GM12872 (cell line): ENCODE measurements around the gene PXDN.

Experiments
- TF ChIP-seq, protein P1 (sequence below): IDR thresholded peaks from 3 replicates; pipeline ENCODE4 v1.5.1; 2011; ENCODE audit warnings: low read depth, mild to moderate bottlenecking, low read length, moderate library complexity; ENCODE audit not compliant: insufficient read depth

The PXDN gene

DNA sequence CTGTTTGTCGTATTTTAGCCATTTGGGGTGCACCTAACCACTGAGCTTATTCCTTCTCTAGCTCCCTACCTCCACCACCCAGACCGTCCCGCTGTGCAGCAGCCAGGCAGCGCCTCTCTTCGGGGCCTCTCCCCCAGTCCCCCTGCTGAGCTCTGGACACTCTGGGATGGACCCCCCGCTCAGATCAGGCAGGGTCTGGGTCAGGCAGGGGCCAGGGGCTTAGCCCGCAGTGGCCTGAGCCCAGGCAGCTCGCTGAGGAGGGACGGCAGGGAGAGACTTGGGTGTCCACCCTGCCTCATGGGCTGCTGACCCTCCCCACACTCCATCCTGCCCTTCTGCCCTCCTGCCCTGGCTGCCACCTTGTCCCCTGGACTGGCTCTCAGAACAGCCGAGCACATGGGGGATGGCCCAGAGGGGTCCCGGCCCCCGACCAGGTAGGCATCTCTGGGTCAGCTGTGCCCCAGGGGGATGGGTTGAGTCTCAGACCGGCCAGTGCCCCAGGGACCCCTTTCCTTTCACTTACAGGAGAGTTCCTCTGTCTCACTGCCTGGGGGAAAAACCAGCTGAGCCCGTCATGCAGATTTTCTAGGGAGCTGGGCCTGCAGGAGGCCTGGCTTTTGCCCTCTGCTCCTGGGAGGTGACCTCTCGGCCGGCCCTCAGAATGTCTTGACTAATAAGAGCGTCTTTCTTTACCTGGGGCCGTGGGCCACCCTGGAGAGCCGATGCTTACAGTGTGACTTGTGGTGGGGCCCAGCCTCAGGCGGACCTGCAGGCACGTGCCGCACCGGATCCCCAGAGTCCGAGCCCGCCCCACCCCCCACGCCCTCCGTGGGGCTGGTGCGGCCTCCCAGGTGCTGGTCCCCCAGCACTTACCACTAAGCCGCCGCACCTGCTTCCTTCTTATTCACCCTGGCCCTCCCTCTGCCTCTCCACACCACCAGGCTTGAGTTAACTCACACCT, 22.8 kb upstream of the PXDN start:
- TF ChIP-seq, protein P1, sequence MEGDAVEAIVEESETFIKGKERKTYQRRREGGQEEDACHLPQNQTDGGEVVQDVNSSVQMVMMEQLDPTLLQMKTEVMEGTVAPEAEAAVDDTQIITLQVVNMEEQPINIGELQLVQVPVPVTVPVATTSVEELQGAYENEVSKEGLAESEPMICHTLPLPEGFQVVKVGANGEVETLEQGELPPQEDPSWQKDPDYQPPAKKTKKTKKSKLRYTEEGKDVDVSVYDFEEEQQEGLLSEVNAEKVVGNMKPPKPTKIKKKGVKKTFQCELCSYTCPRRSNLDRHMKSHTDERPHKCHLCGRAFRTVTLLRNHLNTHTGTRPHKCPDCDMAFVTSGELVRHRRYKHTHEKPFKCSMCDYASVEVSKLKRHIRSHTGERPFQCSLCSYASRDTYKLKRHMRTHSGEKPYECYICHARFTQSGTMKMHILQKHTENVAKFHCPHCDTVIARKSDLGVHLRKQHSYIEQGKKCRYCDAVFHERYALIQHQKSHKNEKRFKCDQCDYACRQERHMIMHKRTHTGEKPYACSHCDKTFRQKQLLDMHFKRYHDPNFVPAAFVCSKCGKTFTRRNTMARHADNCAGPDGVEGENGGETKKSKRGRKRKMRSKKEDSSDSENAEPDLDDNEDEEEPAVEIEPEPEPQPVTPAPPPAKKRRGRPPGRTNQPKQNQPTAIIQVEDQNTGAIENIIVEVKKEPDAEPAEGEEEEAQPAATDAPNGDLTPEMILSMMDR, result no peak

DNA sequence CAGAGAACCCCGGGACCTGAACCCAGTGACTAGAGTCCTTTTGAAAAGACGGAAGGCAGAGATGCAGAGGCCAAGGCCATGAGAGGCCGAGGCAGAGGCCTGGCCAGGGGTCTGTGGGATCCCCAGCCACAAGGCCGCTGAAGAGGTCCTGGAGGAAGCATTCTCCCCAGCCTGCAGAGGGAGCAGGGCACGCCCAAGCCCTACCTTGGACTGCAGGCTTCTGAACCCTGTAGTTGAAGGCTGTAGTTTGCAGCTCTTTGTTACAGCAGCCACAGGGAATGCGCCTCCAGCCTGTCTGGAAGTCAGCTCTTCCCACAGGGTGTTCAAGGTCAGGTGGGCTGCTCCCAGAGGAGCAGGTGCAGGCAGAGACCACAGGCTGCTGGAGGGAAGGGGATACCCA, 22.1 kb upstream of the PXDN start:
- TF ChIP-seq, protein P1, result no peak

DNA sequence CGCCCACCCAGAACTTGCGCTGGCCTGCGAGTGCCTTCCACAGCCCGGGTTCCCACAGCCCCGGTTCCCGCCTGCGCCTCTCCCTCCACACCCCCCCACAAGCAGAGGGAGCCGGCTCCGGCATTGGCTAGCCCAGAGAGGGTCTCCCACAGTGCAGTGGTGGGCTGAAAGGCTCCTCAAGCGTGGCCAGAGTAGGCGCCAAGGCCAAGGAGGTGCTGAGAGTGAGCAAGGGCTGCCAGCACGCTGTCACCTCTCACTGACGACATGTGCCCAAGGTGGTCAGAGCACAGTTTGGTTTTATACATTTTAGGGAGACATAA, 15.3 kb upstream of the PXDN start:
- TF ChIP-seq, protein P1, result no peak

DNA sequence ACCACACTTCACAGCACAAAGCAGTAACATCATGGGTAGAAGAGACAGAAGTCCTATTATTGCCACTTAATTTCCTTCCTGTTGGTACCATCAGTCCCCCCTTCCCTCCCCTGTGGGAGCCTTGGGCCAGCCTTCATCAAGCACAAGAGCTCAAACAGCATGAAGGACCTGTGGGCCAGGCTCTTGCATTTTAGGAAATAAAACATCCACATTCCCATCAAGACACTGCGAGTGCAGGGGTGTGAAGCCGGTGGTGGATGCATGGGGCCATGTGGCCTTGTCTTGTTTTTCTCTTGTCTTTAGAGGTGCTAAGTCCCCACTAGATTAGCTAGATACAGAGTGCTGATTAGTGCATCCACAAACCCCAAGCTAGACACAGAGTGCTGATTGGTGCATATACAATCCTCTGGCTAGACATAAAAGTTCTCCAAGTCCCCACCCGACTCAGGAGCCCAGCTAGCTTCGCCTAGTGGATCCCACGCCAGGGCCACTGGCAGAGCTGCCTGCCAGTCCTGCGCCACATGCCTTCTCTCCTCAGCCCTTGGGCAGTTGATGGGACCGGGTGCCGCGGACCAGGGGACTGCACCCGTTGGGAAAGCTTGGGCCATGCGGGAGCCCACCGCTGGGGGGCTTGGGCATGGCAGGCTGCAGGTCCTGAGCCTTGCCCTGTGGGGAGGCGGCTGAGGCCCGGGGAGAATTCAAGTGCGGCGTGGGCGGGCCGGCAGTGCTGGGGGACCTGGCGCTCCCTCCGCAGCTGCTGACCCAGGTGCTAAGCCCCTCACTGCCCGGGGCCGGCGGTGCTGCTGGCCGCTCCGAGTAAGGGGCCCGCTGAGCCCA, 14.7 kb upstream of the PXDN start:
- TF ChIP-seq, protein P1, result no peak

DNA sequence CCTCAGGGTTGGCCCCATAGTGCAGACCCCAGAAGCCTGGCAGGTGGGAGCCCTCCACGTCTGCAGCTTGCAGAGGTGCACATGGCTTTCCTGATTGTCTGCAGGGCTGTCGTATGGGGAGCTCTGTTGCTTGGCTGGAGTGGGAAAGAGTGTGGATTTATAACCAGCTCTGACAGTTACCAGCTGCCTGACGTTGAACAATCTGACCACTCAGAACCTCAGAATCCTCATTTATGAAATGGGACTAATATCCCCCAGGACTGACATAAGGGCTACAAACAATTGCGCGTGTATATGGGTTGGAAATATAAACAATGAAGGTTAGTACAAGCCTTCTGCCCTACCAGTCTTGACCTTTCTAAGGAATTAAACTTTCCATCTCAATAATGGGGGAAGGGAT, 13.9 kb upstream of the PXDN start:
- TF ChIP-seq, protein P1, result no peak

DNA sequence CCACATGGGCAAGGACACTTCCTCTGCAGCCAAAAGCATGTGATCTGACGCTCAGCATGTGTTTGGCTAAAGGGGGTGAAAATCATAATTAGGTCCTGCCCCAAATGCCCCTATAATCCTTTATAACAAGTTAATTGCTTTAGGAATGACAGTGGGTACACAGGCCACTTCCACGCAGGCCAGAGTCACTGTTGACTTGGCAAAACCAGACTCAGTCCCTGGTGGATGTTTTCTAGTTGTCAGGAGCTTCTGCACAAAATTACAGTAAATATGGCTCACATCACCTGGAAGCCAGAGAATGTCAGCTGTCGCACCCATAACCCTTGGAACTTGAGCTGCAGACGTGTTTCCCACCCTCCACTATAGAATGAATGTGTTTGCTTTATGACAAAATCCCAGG, 13.3 kb upstream of the PXDN start:
- TF ChIP-seq, protein P1, result no peak

DNA sequence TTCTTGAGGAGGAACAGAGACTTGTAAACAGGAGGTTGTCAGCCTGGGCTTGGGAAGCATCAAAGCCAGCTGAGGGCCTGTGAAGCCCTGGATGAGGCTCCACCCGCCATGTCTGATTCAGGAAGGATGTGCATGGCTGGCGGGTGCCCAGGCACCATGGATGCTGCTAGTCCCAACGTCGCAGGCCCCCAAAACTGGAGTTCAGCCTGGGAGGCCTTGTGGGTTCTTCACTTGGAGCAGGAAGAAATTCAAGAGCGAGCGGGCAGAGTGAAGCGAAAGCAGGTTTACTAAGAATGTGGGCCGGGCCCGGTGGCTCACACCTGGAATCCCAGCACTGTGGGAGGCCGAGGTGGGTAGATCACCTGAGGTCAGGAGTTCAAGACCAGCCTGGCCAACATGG, 12.1 kb upstream of the PXDN start:
- TF ChIP-seq, protein P1, result no peak
